SK-N-SH treated with all-trans-retinoic acid at 6 μM for 48 hours (cell line): ENCODE results near the gene IDH1.

Experiments used
- ATAC-seq: fragments of 200-7000 bp; cut with Tn5 transposase; 3 replicates; pipeline ENCODE4 v1.9.1; 2020; ENCODE audit warnings: mild to moderate bottlenecking, moderate library complexity
- ARNTL ChIP-seq: fragments of 450-650 bp; formaldehyde crosslinking; IDR thresholded peaks from 2 replicates; pipeline ENCODE4 v1.5.0; 2020; ENCODE audit warnings: low read depth, mild to moderate bottlenecking, moderate library complexity, borderline replicate concordance
- BACH2 ChIP-seq: fragments of 250-450 bp; sonication (Bioruptor Pico); IDR thresholded peaks from 2 replicates; pipeline ENCODE4 v1.9.0; 2021; ENCODE audit warnings: mild to moderate bottlenecking, borderline replicate concordance
- CREB5 ChIP-seq: fragments of 250-450 bp; sonication (Bioruptor Pico); IDR thresholded peaks from 2 replicates; pipeline ENCODE4 v1.5.1; 2020; ENCODE audit warnings: low read depth, mild to moderate bottlenecking, moderate library complexity
- CSRNP3 ChIP-seq: fragments of 250-450 bp; sonication (Bioruptor Pico); IDR thresholded peaks from 2 replicates; pipeline ENCODE4 v1.5.1; 2021; ENCODE audit warnings: mild to moderate bottlenecking, moderate library complexity
- GLIS3 ChIP-seq: fragments of 250-450 bp; sonication (Bioruptor Pico); IDR thresholded peaks from 2 replicates; pipeline ENCODE4 v1.5.0; 2020; ENCODE audit warnings: mild to moderate bottlenecking, moderate library complexity
- ISL1 ChIP-seq: fragments of 250-450 bp; sonication (Bioruptor Pico); IDR thresholded peaks from 2 replicates; pipeline ENCODE4 v2.1.2; 2022; ENCODE audit warnings: mild to moderate bottlenecking, moderate library complexity
- POU6F1 ChIP-seq: fragments of 250-450 bp; sonication (Bioruptor Pico); IDR thresholded peaks from 2 replicates; pipeline ENCODE4 v1.8.0; 2021; ENCODE audit warnings: low read depth, mild to moderate bottlenecking, moderate library complexity, borderline replicate concordance
- PPARA ChIP-seq: fragments of 250-450 bp; sonication (Bioruptor Pico); IDR thresholded peaks from 2 replicates; pipeline ENCODE4 v1.5.0; 2020; ENCODE audit warnings: mild to moderate bottlenecking, borderline replicate concordance
- SNAI2 ChIP-seq: fragments of 250-450 bp; sonication (Bioruptor Pico); IDR thresholded peaks from 2 replicates; pipeline ENCODE4 v1.5.0; 2020; ENCODE audit warnings: mild to moderate bottlenecking, moderate library complexity
- TCF4 ChIP-seq: fragments of 250-450 bp; sonication (Bioruptor Pico); IDR thresholded peaks from 2 replicates; pipeline ENCODE4 v1.8.0; 2021; ENCODE audit warnings: mild to moderate bottlenecking, moderate library complexity, borderline replicate concordance
- TSHZ2 ChIP-seq: fragments of 250-450 bp; sonication (Bioruptor Pico); IDR thresholded peaks from 2 replicates; pipeline ENCODE4 v1.5.0; 2020; ENCODE audit warnings: mild to moderate bottlenecking, moderate library complexity
- ZC3H10 ChIP-seq: fragments of 250-450 bp; sonication (Bioruptor Pico); IDR thresholded peaks from 2 replicates; pipeline ENCODE4 v1.5.1; 2021; ENCODE audit warnings: mild to moderate bottlenecking, moderate library complexity
- ZFP3 ChIP-seq: fragments of 250-450 bp; sonication (Bioruptor Pico); IDR thresholded peaks from 2 replicates; pipeline ENCODE4 v1.5.0; 2020; ENCODE audit warnings: mild to moderate bottlenecking, moderate library complexity
- ZFP30 ChIP-seq: fragments of 450-650 bp; formaldehyde crosslinking; IDR thresholded peaks from 2 replicates; pipeline ENCODE4 v1.5.0; 2022; ENCODE audit warnings: mild to moderate bottlenecking, moderate library complexity
- ZNF565 ChIP-seq: fragments of 450-650 bp; formaldehyde crosslinking; conservative IDR thresholded peaks from 2 replicates; pipeline ENCODE4 v1.5.0; 2020; ENCODE audit warnings: low read depth, mild to moderate bottlenecking, moderate library complexity
- ZNF8 ChIP-seq: fragments of 450-650 bp; formaldehyde crosslinking; IDR thresholded peaks from 2 replicates; pipeline ENCODE4 v1.5.0; 2020; ENCODE audit warnings: mild to moderate bottlenecking, moderate library complexity

IDH1 gene

GRCh38 chr2:208244422-208244821 lies 10.4 kb downstream of the IDH1 start:
- TF ChIP-seq SNAI2 (CRISPR knock-in tag) (no peak), PPARA (CRISPR knock-in tag) (no peak), ZNF8 (CRISPR knock-in tag) (no peak), TCF4 (no peak), ISL1 (CRISPR knock-in tag) (no peak), ZFP3 (CRISPR knock-in tag) (no peak), ZNF565 (CRISPR knock-in tag) (no peak)
- ATAC-seq, result no peak

GRCh38 chr2:208240619-208241209 lies 14.2 kb downstream of the IDH1 start:
- no peak for ATAC-seq
- no peak for TF ChIP-seq SNAI2 (CRISPR knock-in tag)
- no peak for TF ChIP-seq ZFP30 (CRISPR knock-in tag)
- TF ChIP-seq BACH2, result no peak
- TF ChIP-seq GLIS3, result no peak
- TF ChIP-seq ZNF8 (CRISPR knock-in tag), result no peak
- no peak for TF ChIP-seq ZFP3 (CRISPR knock-in tag)
- no peak for TF ChIP-seq PPARA (CRISPR knock-in tag)
- no peak for TF ChIP-seq ARNTL (CRISPR knock-in tag)
- no peak for TF ChIP-seq CREB5 (CRISPR knock-in tag)
- TF ChIP-seq CSRNP3 (CRISPR knock-in tag), result no peak
- no peak for TF ChIP-seq TCF4
- TF ChIP-seq POU6F1, result no peak
- TF ChIP-seq, all 23 proteins: peak for 0

GRCh38 chr2:208239770-208240493 lies 14.9 kb downstream of the IDH1 start:
- TF ChIP-seq ZC3H10 (CRISPR knock-in tag) (no peak), ZNF565 (CRISPR knock-in tag) (no peak), TSHZ2 (CRISPR knock-in tag) (no peak), SNAI2 (CRISPR knock-in tag) (no peak), CSRNP3 (CRISPR knock-in tag) (no peak)

GRCh38 chr2:208235860-208236259 lies 19.0 kb downstream of the IDH1 start:
- TF ChIP-seq ISL1 (CRISPR knock-in tag), result no peak
- TF ChIP-seq TCF4, result no peak
- TF ChIP-seq ZC3H10 (CRISPR knock-in tag), result no peak
- TF ChIP-seq, all 23 proteins: peak for 0
- no peak for ATAC-seq

More at GRCh38 chr2:208239770-208240493, 14.9 kb downstream of the IDH1 start:
- no peak for ATAC-seq
